ENCODE measurements around the gene FAT1.

DNA sequence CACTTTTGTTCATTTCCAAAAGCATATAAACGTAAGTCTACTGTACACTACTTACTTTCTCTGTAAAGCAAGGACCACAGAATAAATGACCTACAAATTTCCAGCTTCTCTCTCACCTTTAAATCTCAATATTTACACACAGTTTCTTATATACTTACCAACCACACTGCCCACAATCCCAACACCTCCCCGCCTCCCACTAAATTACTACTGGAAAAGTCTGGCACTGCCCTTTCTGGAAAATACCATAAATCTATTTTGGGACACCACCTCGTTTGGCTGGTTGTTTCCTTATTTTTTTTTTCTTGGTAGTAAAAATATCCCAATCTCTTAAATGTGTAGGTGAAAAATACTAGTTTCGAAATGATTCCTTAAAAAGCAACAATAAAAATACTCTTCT, 19.6 kb downstream of the FAT1 start:
- TF ChIP-seq POLR2A (IDR thresholded peaks at IDR 0.05; ENCODE audit: low read depth, low read length) (no peak), TAF1 (IDR thresholded peaks at IDR 0.05; ENCODE audit: borderline replicate concordance, low read depth, low read length) (no peak), POLR2AphosphoS5 (IDR thresholded peaks at IDR 0.05; ENCODE audit: low read depth, low read length) (no peak)
